GM23338 (cell line): ENCODE results near the gene MTCH2.

Experiments used
- CREB1 ChIP-seq: fragments of 250-450 bp; sonication (Bioruptor Pico); IDR thresholded peaks from 2 replicates; pipeline ENCODE4 v1.5.0; 2020; ENCODE audit warnings: low read depth, mild to moderate bottlenecking, moderate library complexity
- ETS1 ChIP-seq: IDR thresholded peaks from 2 replicates; pipeline ENCODE4 v1.6.1; 2016; ENCODE audit warnings: antibody characterized with exemption
- EZH2 ChIP-seq: fragments of 200-600 bp; sonication (generic); IDR thresholded peaks from one replicate; pipeline ENCODE4 v1.8.0; 2017; ENCODE audit warnings: antibody characterized with exemption, mild to moderate bottlenecking, low read depth; ENCODE audit not compliant: unreplicated experiment
- EZH2phosphoT487 ChIP-seq: fragments of 200-600 bp; sonication (generic); IDR thresholded peaks from one replicate; pipeline ENCODE4 v1.8.1; 2018; ENCODE audit warnings: antibody characterized with exemption; ENCODE audit not compliant: unreplicated experiment
- JUNB ChIP-seq: IDR thresholded peaks from one replicate; pipeline ENCODE4 v1.6.1; 2016; ENCODE audit warnings: antibody characterized with exemption; ENCODE audit not compliant: unreplicated experiment
- NANOG ChIP-seq: IDR thresholded peaks from 2 replicates; pipeline ENCODE4 v1.6.1; 2016; ENCODE audit warnings: antibody characterized with exemption, borderline replicate concordance
- POLR2AphosphoS5 ChIP-seq: IDR thresholded peaks from 2 replicates; pipeline ENCODE4 v1.6.1; 2016; ENCODE audit warnings: antibody characterized with exemption, low read depth
- STAT1 ChIP-seq: IDR thresholded peaks from one replicate; pipeline ENCODE4 v1.6.1; 2016; ENCODE audit warnings: antibody characterized with exemption; ENCODE audit not compliant: unreplicated experiment
- ZNF114 ChIP-seq: fragments of 250-450 bp; sonication (Bioruptor Pico); IDR thresholded peaks from 2 replicates; pipeline ENCODE4 v1.5.0; 2020; ENCODE audit warnings: mild to moderate bottlenecking, moderate library complexity
- ZNF331 ChIP-seq: fragments of 250-450 bp; sonication (Bioruptor Pico); IDR thresholded peaks from 2 replicates; pipeline ENCODE4 v1.5.0; 2020; ENCODE audit warnings: low read depth, mild to moderate bottlenecking, moderate library complexity
- TF ChIP-seq, protein P1 (sequence below), 2 experiments: fragments of 200-600 bp in 1 of 2; sonication (generic) in 1 of 2; conservative IDR thresholded peaks; 2 replicates each; pipeline versions ENCODE4 v1.5.1 to v1.6.1; 2016 to 2017; ENCODE audit warnings: antibody characterized with exemption in 2 of 2, low read depth in 2 of 2, mild to moderate bottlenecking in 2 of 2, moderate library complexity in 1 of 2
- TF ChIP-seq, protein P2 (sequence below): IDR thresholded peaks from one replicate; pipeline ENCODE4 v1.6.1; 2018; ENCODE audit warnings: antibody characterized with exemption; ENCODE audit not compliant: unreplicated experiment
- TF ChIP-seq, protein P3 (sequence below): fragments of 250-450 bp; sonication (Bioruptor Pico); IDR thresholded peaks from 2 replicates; pipeline ENCODE4 v1.5.0; 2020; ENCODE audit warnings: mild to moderate bottlenecking, moderate library complexity

DNA sequence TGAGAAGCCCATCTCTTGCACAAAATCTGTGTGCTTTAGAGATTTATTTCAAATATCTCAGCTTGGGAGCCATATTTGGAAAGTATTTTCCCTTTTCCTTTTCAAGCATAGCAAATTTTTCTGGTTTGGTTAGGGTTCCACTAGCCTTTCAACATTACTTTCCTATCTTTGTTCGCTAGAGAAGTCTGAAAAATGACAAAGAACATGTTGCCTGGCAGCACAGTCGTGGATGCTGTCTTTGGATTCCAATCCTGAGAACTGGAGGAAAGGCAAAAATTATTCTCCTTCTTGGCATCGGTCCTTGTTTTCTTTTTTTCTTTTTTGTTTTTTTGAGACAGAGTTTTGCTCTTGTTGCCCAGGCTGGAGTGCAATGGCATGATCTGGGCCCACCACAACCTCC is 6.9 kb upstream of the MTCH2 start:
- TF ChIP-seq NANOG (no peak), EZH2 (no peak), POLR2AphosphoS5 (no peak), EZH2phosphoT487 (no peak), CREB1 (CRISPR knock-in tag) (no peak), ZNF114 (no peak), STAT1 (no peak), ETS1 (no peak), JUNB (no peak), ZNF331 (CRISPR knock-in tag) (no peak)
- TF ChIP-seq, protein P1, sequence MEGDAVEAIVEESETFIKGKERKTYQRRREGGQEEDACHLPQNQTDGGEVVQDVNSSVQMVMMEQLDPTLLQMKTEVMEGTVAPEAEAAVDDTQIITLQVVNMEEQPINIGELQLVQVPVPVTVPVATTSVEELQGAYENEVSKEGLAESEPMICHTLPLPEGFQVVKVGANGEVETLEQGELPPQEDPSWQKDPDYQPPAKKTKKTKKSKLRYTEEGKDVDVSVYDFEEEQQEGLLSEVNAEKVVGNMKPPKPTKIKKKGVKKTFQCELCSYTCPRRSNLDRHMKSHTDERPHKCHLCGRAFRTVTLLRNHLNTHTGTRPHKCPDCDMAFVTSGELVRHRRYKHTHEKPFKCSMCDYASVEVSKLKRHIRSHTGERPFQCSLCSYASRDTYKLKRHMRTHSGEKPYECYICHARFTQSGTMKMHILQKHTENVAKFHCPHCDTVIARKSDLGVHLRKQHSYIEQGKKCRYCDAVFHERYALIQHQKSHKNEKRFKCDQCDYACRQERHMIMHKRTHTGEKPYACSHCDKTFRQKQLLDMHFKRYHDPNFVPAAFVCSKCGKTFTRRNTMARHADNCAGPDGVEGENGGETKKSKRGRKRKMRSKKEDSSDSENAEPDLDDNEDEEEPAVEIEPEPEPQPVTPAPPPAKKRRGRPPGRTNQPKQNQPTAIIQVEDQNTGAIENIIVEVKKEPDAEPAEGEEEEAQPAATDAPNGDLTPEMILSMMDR (conservative IDR thresholded peaks at IDR 0.05; ENCODE audit: low read depth in 2 of 2), result no peak
- TF ChIP-seq, protein P2, sequence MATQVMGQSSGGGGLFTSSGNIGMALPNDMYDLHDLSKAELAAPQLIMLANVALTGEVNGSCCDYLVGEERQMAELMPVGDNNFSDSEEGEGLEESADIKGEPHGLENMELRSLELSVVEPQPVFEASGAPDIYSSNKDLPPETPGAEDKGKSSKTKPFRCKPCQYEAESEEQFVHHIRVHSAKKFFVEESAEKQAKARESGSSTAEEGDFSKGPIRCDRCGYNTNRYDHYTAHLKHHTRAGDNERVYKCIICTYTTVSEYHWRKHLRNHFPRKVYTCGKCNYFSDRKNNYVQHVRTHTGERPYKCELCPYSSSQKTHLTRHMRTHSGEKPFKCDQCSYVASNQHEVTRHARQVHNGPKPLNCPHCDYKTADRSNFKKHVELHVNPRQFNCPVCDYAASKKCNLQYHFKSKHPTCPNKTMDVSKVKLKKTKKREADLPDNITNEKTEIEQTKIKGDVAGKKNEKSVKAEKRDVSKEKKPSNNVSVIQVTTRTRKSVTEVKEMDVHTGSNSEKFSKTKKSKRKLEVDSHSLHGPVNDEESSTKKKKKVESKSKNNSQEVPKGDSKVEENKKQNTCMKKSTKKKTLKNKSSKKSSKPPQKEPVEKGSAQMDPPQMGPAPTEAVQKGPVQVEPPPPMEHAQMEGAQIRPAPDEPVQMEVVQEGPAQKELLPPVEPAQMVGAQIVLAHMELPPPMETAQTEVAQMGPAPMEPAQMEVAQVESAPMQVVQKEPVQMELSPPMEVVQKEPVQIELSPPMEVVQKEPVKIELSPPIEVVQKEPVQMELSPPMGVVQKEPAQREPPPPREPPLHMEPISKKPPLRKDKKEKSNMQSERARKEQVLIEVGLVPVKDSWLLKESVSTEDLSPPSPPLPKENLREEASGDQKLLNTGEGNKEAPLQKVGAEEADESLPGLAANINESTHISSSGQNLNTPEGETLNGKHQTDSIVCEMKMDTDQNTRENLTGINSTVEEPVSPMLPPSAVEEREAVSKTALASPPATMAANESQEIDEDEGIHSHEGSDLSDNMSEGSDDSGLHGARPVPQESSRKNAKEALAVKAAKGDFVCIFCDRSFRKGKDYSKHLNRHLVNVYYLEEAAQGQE, result no peak
- TF ChIP-seq, protein P3, sequence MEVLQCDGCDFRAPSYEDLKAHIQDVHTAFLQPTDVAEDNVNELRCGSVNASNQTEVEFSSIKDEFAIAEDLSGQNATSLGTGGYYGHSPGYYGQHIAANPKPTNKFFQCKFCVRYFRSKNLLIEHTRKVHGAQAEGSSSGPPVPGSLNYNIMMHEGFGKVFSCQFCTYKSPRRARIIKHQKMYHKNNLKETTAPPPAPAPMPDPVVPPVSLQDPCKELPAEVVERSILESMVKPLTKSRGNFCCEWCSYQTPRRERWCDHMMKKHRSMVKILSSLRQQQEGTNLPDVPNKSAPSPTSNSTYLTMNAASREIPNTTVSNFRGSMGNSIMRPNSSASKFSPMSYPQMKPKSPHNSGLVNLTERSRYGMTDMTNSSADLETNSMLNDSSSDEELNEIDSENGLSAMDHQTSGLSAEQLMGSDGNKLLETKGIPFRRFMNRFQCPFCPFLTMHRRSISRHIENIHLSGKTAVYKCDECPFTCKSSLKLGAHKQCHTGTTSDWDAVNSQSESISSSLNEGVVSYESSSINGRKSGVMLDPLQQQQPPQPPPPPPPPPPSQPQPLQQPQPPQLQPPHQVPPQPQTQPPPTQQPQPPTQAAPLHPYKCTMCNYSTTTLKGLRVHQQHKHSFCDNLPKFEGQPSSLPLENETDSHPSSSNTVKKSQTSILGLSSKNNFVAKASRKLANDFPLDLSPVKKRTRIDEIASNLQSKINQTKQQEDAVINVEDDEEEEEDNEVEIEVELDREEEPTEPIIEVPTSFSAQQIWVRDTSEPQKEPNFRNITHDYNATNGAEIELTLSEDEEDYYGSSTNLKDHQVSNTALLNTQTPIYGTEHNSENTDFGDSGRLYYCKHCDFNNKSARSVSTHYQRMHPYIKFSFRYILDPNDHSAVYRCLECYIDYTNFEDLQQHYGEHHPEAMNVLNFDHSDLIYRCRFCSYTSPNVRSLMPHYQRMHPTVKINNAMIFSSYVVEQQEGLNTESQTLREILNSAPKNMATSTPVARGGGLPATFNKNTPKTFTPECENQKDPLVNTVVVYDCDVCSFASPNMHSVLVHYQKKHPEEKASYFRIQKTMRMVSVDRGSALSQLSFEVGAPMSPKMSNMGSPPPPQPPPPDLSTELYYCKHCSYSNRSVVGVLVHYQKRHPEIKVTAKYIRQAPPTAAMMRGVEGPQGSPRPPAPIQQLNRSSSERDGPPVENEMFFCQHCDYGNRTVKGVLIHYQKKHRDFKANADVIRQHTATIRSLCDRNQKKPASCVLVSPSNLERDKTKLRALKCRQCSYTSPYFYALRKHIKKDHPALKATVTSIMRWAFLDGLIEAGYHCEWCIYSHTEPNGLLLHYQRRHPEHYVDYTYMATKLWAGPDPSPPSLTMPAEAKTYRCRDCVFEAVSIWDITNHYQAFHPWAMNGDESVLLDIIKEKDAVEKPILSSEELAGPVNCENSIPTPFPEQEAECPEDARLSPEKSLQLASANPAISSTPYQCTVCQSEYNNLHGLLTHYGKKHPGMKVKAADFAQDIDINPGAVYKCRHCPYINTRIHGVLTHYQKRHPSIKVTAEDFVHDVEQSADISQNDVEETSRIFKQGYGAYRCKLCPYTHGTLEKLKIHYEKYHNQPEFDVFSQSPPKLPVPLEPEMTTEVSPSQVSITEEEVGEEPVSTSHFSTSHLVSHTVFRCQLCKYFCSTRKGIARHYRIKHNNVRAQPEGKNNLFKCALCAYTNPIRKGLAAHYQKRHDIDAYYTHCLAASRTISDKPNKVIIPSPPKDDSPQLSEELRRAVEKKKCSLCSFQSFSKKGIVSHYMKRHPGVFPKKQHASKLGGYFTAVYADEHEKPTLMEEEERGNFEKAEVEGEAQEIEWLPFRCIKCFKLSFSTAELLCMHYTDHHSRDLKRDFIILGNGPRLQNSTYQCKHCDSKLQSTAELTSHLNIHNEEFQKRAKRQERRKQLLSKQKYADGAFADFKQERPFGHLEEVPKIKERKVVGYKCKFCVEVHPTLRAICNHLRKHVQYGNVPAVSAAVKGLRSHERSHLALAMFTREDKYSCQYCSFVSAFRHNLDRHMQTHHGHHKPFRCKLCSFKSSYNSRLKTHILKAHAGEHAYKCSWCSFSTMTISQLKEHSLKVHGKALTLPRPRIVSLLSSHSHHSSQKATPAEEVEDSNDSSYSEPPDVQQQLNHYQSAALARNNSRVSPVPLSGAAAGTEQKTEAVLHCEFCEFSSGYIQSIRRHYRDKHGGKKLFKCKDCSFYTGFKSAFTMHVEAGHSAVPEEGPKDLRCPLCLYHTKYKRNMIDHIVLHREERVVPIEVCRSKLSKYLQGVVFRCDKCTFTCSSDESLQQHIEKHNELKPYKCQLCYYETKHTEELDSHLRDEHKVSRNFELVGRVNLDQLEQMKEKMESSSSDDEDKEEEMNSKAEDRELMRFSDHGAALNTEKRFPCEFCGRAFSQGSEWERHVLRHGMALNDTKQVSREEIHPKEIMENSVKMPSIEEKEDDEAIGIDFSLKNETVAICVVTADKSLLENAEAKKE (CRISPR knock-in tag), result no peak
